HG03565 (cell line): ENCODE measurements around the gene BRAF.
"Not testable (repeated sequence)": the region's sequence is repeated elsewhere in the genome, so short reads cannot be mapped to it uniquely, and the experiment has no call there.

Source experiments
- ATAC-seq: cut with Tn5 transposase; IDR thresholded peaks from one replicate; pipeline ENCODE4 v1.9.1; 2021; ENCODE audit warnings: mild to moderate bottlenecking, moderate library complexity; ENCODE audit not compliant: unreplicated experiment

BRAF gene

DNA sequence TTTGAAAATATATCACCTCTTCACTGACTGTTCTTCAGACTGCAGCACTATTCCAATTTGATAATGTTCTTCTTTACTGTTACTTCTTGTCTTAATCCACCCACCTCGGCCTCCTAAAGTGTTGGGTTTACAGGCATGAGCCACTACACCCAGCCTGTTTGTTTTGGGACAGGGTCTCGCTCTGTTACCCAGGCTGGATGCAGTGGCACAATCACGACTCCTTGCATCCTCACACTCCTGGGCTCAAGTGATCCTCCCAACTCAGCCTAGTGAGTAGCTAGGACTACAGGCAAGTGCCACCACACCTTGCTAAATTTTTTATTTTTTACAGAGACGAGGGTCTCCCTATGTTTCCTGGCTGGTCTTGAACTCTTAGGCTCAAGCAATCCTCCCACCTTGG, 150.4 kb downstream of the BRAF start:
- ATAC-seq = no peak

DNA sequence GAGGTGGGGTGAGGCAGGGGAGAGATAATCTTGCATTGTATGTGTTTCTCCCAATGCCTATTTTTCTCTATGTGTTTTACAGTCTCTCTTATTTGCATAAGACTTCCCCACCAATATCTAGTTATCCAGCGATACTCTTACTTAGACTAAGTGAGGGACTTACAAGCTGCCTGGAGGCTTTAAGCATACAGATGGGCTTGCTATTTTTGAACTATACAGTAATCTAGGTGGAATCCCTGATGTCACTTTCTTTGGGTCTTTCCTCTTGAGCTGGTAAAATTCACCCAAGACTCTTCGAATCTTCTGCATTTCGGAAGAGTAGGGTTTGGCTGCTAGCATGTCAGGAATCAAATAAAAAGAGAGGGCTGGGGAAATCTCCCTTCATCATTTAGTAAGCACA, 151.6 kb downstream of the BRAF start:
- no peak for ATAC-seq

DNA sequence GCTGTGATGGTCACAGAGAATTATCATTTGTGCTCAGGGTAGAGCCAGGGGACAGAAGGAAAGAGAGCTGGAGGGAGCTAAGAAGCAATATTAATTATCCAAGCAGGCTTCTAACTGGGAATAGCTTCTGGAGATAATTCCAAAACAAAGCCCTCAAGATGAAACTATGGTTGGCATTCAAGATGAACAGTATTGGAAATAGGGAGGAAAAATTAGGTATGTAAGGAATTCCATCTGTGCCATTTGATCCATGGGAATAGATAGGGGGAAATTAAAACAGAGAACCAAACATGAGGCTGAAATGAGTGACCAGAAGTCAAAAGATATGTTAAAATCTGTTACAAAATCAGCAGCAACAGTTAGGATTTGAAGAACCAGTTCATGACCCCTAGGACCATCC, 152.9 kb downstream of the BRAF start:
- ATAC-seq = no peak

DNA sequence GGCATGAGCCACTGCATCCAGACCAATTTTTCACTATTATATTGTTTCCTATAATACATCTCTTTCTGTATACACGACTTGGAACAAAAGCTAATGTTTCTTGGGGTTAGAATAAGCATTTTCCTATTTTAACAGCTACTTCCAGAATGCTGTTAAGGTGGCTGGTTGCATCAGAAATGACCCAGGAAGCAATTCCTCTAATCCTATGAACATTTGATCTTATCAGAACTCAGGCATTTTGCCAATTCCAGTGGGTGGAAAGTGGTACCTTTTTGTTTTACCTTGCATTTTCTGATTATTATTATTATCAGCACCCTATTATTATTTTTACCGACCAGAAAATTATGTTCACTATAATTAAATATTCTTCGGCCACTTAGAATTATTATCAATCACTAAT, 154.9 kb downstream of the BRAF start:
- ATAC-seq = no peak

- no peak for ATAC-seq
Measured at GRCh38 chr7:140767418-140767817, 157.3 kb downstream of the BRAF start.

- not testable (repeated sequence) for ATAC-seq
Measured at GRCh38 chr7:140765441-140765840, 159.3 kb downstream of the BRAF start.

- not testable (repeated sequence) for ATAC-seq
Measured at GRCh38 chr7:140763166-140763565, 161.6 kb downstream of the BRAF start.

- ATAC-seq = not testable (repeated sequence)
Measured at GRCh38 chr7:140761375-140761774, 163.4 kb downstream of the BRAF start.

- ATAC-seq = no peak
Measured at GRCh38 chr7:140754506-140754905, 170.2 kb downstream of the BRAF start.

DNA sequence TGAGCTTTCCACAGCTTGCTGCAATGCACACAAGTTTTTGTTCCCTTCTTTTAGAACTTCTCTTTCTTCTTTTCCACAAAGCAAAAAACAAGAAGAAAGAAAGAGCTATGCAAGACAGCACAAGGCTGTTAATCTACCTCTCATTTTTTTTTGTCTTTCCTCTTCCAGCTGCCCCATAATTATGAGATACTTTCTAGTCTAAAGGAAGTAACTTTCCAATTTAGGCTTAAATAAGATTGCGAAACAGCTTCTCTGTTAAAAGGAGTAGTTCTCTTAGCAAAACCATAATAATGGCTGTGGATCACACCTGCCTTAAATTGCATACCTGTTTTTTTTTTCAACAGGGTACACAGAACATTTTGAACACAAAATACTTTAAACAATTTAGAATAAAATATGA, 172.2 kb downstream of the BRAF start:
- no peak for ATAC-seq

DNA sequence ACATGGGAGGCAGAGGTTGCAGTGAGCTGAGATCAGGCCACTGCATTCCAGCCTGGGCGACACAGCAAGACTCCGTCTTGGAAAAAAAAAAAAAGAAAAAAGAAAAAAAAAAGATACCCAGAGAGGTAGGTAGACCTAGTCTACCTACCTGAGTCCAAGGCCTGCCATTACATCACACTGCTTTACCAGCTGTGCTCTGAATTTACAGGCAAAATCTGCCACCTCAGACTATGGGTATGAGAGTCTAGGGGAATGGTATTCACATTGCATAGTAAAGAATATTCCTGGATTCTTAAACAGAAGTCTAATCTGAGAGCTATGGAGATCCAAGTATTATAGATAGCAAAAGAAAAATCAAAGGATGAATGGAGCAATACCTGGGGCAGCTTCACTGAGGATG, 178.0 kb downstream of the BRAF start:
- no peak for ATAC-seq

DNA sequence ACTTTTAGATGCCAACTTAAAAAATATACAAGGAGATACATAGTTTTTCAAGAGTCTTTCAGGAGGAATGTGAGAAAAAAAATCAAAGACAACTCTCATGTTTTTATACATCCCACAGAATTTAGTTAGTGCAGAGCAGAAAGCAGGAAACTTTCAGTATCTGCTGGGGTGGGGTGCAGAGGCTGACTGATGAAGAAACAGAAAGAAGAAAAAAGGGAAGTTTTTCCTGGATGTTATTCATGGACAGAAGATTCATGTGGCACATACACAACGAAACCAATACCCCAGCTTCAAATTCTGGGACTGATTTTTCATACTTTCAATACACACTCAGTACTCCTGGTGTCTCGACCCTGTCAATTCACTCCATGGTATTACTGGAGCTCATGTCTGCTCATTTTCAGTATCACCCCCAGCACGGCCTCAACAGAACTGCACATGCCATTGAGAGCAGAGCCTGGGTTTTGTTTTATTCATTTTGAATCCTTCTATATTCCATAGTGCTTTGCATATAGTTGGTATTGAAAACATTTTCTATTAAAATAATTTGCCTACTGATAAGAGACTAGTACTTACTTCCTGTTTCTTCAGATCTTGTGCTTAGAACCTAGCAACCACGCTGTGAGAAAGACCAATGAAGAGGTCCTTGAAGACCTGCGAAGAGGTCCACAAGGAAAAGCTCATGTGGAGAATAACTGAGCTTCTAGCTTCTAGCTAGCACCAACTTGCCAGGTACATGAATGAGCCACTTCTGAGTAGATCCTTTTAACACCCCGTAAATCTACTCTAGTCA, 179.3 kb downstream of the BRAF start:
- ATAC-seq = no peak

DNA sequence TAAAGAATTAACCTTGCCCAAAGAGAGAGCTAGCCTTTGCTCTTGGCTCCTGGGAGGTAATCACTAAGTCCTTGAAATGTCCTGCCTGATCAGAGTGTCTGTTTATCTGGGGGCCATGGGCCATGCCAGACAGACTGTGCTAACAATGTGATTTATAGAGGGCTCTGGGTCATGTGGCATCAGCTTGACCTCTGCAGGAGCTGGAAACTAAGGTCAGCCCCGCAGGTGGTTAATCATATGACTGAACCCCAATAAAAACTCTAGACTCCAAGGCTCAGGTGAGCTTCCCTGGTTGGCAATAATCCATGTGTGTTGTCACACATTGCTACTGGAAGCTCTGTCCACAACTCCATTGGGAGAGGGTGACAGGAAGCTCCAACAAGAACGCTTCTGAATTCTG, 180.7 kb downstream of the BRAF start:
- no peak for ATAC-seq

- not testable (repeated sequence) for ATAC-seq
Measured at GRCh38 chr7:140743255-140743654, 181.5 kb downstream of the BRAF start.

GRCh38 chr7:140738280-140738679, 186.4 kb downstream of the BRAF start:
- ATAC-seq = no peak

DNA sequence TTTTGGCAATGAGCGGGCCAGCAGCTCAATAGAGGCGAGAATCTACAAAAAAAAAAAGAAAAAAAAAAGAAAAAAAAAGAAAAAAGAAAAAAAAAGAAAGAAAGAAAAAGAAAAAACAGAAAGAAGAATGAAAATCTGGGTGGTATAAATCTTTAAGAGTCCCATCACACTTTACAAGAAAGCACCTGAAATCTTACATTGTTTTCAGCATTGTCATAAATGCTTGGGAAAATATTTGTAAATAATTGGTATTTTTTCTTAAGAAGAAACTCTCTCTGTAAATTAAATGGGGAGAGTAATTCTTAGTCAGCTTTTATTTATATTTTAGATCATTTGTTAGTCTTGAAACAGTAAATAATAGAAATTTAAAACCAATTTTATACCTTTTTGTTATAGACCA, 190.0 kb downstream of the BRAF start:
- ATAC-seq = no peak

DNA sequence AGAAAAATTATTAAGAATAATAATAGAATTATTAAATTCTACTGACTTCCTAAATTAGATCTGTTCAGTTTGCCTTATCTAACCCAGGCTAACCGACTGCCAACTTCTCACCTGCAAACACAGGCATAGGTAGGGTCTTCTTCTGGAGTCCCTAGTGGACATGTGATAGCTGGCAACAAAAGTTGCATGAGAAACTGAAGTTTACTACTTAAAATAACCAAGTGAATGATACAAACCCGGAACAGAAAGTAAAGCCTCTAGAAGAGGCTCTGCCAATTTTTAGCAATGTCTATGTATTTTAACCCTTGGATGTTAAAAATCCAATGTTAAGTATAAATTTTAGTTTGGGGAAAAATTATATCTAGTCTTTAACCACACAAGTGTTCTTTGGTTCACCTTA, 190.6 kb downstream of the BRAF start:
- no peak for ATAC-seq

- ATAC-seq = no peak
Measured at GRCh38 chr7:140732416-140732815, 192.3 kb downstream of the BRAF start.

DNA sequence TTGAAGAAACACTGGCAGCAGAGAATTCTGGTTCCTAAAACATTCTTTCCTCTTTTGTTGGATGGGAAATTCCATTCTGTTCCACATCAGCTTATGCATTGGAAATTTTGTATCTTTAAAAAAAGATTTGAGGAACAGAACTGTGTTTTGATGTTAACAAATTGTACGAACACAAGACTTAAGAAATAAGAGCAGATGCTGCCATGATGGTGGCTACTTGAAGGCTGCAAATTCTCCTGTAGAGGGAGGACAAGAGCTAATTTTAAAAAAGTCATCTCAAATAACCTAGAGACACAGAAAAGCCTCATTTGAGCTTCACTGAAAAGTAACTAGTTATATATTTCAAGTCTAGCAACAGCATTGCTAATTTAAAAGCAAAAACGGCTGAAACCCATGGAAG, 198.4 kb downstream of the BRAF start:
- no peak for ATAC-seq

DNA sequence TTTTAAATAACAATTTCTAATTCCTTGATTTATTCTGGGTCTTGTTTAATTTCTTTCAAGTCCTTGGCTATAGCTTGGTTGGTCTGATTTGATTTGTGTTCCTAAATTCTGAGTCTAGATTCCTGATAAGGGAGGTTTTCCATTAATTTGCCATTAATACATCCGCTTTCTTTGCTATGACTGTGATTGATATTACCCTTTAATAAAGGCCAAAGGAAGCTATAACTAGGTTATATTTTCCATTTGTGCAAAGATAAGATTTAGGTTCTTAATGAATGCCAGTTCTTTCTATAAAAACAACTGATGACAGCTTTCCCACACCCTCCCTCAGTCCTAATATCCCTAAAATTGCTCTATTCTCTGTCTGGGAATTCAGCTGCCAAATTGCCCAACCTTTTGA, 200.0 kb downstream of the BRAF start:
- ATAC-seq = no peak

DNA sequence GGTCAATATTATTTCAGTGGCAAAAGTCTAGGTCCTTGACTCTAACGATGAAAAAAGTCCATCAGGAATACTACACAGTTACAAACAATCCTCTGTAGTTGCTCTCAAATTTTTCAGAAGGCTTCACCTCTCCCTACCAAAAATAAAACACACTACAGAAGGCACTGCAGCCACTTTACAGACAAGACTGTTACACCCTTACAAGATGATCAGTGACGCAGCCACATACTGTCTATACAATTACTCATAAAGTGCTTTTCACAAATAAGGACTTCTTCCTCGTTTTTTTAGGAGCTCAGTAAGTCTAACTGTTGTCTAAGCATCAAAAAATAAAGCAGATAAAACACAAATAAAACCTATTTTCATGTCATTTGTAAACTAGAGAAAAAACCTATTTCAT, 201.2 kb downstream of the BRAF start:
- no peak for ATAC-seq

- ATAC-seq = no peak
Measured at GRCh38 chr7:140723006-140723405, 201.7 kb downstream of the BRAF start.

DNA sequence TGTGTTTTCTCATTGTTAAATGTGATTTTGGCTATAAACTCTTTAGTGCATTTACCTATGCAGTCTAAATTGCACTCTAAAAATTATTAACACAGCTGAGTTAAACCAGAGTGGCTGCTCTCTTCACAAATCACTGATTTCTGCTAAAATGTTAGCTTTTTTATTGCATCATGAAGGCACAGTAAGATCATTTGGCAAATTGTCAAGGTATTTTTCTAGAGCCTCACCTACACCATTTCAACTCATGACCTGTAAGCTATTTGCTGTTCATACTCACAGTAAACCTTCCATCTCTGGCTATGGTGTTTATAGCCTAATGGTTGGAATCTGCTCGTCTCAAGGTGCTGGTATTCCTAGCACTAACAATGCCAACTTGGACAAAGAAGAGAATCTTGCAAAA, 202.5 kb downstream of the BRAF start:
- ATAC-seq = no peak
